GM23248 (cell line): ENCODE measurements around the gene METTL22.

ENCODE experiments used
- EZH2 ChIP-seq: fragments of 200-600 bp; sonication (generic); IDR thresholded peaks from 2 replicates; pipeline ENCODE4 v1.6.1; 2018; ENCODE audit warnings: antibody characterized with exemption, mild to moderate bottlenecking; ENCODE audit not compliant: insufficient read depth, poor library complexity, severe bottlenecking
- EZH2phosphoT487 ChIP-seq: fragments of 200-600 bp; sonication (generic); IDR thresholded peaks from 2 replicates; pipeline ENCODE4 v1.6.1; 2018; ENCODE audit warnings: antibody characterized with exemption, moderate library complexity, mild to moderate bottlenecking, low read depth; ENCODE audit not compliant: insufficient read depth

- TF ChIP-seq EZH2 (no peak), EZH2phosphoT487 (no peak)
These were observed 70.2 kb downstream of the METTL22 start for GRCh38 chr16:8691728-8692127.
